ENCODE measurements around the gene SLC16A5.

- TF ChIP-seq CTCF (IDR thresholded peaks at IDR 0.05; ENCODE audit: poor library complexity, severe bottlenecking) (no peak), POLR2AphosphoS5 (IDR thresholded peaks at IDR 0.05) (no peak), MXI1 (conservative IDR thresholded peaks at IDR 0.05; ENCODE audit: poor library complexity, severe bottlenecking) (no peak), EZH2 (IDR thresholded peaks at IDR 0.05; ENCODE audit: borderline replicate concordance, insufficient read depth, low read length, poor library complexity, severe bottlenecking) (no peak), EP300 (conservative IDR thresholded peaks at IDR 0.05; ENCODE audit: poor library complexity, severe bottlenecking) (no peak)
These were observed 11.1 kb downstream of the SLC16A5 start for GRCh38 chr17:75098861-75099260.
